Glomerular visceral epithelial cell (primary cell): ENCODE results near the gene ARHGAP36.

Source experiments
- DNase-seq: peaks from one replicate; pipeline ENCODE4 v3.0.0-alpha.2; 2016; ENCODE audit errors: extremely low spot score

Gene ARHGAP36, protein sequence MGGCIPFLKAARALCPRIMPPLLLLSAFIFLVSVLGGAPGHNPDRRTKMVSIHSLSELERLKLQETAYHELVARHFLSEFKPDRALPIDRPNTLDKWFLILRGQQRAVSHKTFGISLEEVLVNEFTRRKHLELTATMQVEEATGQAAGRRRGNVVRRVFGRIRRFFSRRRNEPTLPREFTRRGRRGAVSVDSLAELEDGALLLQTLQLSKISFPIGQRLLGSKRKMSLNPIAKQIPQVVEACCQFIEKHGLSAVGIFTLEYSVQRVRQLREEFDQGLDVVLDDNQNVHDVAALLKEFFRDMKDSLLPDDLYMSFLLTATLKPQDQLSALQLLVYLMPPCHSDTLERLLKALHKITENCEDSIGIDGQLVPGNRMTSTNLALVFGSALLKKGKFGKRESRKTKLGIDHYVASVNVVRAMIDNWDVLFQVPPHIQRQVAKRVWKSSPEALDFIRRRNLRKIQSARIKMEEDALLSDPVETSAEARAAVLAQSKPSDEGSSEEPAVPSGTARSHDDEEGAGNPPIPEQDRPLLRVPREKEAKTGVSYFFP

DNA sequence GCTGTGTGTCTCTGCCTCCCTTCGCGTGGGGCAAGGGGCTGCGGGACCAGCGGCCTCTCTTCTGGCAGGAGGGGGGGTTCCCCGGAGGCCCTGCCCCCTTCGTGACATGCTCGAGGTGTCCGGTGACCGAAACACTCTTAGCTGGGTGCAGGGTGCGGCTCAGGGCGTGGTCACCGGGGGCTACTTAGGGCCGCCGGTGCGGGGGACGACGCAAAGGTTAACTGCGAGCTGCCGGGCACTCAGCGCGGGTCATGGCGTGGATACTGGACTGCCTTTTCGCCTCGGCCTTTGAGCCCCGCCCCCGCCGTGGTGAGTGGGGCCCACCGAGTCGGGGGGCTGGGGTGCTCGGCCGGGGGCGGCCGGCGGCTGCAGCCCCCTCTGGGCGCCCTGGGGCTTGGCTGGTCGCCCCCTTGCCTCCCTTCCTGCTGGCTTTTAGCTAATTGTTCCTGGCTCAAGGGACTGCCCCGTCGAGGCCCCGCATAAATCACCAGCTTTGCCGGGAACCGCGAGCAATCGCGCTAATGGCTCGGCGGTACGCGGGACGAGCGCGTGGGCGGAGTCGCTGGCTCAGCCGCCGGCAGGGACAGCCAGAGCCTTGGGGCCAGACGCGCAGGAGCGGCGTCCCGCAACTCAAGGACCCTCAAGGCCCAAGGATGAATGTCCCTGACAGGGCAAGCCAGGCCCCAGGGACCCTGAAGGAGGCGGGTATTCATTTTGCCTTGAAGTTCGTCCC is at the start of gene ARHGAP36:
ARHGAP36 (plus strand) TSS at position 211 of the 733 bp plus-strand sequence. CDS start 23,320 bp downstream, outside the sequence.
- no peak for DNase-seq

DNA sequence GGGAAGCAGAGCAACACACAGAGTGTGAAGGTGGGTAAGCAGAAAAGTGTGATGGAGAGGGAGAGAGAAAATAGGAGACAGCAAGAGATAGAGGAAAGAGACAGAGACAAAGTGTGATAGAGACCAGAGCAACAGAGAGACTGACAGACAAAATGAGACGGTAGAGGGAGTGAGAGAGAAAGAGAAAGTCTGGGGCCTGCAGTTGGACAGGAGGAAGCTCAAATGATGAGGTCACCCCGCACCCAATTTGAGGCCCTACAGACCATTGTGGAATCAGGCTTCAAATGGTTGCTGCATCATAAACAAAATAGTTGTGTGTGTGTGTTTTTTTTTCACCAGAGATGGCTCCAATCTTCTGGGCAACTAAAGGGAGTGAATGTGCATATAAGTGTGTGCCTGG is 48.0 kb upstream of the ARHGAP36 start:
- DNase-seq = no peak

- DNase-seq = no peak
Observed at GRCh38 chrX:131025336-131025735, 32.8 kb upstream of the ARHGAP36 start.

- DNase-seq = no peak
Observed at GRCh38 chrX:131032354-131033230, 25.6 kb upstream of the ARHGAP36 start.

- DNase-seq = no peak
Observed at GRCh38 chrX:131034063-131034462, 24.1 kb upstream of the ARHGAP36 start.

DNA sequence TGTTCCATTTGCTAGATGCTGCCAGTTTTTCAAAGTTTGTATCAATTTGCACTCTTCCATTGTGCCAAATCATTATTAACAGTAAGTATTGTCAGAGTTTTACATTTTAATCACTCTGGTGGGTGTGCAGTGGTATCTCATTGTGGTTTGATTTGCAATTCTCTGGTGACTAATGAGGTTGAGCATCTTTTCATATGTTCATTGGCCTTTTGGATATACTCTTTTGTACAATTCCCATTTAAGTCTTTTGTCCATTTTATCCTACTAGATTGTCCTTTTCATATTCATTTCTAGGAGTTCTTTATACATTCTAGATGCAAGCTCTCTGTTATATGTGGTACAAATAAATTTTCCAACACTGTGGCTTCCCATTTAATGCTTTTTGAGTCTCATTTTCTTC is 17.4 kb upstream of the ARHGAP36 start:
- DNase-seq = no peak

GRCh38 chrX:131041667-131042066 is 16.5 kb upstream of the ARHGAP36 start:
- DNase-seq = no peak

- no peak for DNase-seq
Observed at GRCh38 chrX:131045726-131046125, 12.4 kb upstream of the ARHGAP36 start.

DNA sequence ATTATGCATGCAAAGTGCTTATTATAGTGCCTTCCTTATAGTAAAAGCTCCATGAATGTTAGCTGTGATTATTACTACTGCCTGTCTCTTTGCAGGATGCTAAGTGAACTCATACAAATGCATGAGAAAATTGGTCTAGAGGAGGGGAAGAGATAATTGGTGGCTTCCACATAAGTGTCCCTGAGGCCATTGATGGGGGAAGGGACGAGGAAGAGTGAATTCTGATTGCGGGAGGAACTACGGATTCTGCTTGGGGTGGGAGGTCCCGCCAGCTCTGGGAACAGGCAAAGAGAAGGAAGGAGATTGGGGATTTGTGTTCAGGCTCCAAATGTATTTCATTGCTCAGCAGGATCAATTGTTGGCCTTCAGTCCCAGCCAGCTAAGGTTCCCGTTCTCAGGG is 11.6 kb upstream of the ARHGAP36 start:
- DNase-seq = no peak

DNA sequence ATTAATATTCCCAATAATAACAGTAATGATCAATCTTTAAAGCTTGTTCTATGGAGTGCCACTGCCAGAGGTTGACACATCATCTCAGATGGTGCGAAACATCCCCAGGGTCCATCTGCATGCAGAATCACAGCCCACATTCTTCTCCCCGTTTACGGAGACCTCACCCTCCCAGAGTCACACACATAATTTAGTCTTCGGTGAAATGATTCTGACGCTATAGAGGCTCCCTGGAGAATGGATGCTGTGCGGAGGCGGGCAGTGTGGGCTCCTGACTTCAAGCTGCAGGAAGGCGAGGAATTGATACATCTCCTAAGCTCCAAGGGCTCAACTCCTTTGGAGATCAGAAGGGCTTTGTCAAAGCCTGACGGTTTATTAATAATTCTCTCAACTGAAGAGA is 11.0 kb upstream of the ARHGAP36 start:
- no peak for DNase-seq

GRCh38 chrX:131053076-131053475 is 5.1 kb upstream of the ARHGAP36 start:
- no peak for DNase-seq

GRCh38 chrX:131054906-131055305 is 3.2 kb upstream of the ARHGAP36 start:
- DNase-seq = no peak

DNA sequence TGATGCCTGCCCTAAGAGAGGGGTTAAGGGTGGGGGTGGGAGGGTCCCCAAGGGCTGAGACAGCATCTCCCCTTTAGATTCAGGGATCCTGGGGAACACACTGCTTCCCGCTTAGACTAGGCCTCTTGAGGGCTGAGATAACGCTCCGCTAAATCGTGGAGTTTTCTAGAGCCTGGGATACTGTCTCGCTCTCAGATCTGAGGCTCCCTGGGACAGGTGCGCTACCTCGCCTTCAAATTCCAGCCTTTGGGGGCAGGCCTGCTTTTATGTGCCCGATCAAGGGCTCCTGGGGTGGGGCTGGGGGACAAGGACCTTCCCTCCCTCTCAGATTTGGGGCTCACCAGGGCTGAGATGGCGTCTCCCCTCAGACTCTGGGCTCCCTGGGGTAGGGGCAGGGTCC is 440 bp upstream of the ARHGAP36 start:
- no peak for DNase-seq

DNA sequence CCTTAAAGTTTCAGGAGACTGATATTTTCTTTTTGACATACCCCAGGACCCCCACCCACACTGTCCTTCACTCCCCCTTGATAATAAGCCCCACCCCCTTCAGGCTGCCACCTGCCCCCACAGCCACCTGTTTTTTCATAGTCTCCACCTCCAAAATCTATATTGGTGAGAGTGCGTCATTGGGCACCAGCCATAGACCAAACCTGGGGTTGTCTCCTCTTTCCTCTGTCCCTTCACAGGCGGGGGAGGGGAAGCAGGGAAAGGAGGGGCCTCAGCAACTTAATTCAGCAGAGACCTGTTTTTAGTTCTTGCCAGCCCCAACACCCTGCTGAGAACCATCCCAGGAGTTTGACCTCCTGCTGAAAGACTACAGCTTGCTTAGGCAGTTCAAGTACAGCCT is 1.1 kb downstream of the ARHGAP36 start:
- no peak for DNase-seq

DNA sequence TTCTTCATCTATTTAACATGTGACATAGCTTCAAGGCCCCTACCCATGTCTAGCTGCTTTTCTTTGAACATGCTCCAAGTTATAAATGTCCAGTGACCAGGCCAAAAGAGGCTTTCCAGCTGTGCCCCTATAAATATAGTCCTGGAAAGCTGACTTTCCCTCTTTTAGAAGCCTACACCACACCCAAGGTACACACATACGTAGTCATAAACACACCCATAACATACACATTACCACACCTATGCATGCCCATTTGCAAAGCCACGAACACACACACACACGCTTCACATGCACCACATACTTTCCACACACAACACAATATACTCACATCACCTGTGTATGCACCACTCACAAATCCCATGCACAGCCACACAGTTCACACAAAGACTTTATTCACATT is 2.0 kb downstream of the ARHGAP36 start:
- DNase-seq = no peak

DNA sequence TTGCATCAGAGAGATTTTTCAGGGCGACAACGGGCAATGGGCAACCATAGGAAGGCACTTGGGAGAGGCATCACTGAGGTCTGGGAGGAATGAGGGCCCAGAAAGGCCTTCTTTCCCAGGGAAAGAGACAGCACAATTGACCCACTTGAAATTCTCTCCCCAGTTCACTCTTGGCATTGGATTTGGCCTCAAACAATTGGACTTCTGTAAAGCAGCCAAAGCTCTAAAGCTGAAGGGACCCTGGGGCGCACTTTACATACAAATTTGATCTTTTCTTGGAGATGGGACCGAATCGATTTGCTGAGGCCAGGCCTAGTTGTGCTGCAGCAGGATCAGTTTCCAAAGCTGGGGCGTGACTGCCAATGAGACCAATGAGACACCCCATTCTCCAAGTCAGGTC is 3.2 kb downstream of the ARHGAP36 start:
- no peak for DNase-seq

DNA sequence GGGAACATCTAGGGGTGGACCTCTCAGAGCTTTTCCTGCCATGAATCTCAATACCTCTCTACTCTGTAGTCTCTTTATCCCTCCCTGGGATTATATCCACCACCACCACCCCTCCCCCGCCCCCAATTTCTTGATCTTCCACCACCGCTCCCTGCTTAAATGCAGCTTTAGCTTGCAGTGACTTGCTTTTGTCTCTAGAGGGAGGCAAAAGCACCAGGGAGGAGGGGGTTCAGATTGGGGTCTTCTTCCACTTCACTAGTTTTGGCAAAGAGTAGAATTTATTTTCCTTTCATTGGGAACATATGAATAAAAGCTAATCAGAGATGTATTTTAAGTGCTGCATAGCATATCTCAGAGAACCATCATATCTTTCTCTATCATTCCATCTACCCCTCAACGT is 5.5 kb downstream of the ARHGAP36 start:
- no peak for DNase-seq

GRCh38 chrX:131066237-131066636 is 8.1 kb downstream of the ARHGAP36 start:
- no peak for DNase-seq

DNA sequence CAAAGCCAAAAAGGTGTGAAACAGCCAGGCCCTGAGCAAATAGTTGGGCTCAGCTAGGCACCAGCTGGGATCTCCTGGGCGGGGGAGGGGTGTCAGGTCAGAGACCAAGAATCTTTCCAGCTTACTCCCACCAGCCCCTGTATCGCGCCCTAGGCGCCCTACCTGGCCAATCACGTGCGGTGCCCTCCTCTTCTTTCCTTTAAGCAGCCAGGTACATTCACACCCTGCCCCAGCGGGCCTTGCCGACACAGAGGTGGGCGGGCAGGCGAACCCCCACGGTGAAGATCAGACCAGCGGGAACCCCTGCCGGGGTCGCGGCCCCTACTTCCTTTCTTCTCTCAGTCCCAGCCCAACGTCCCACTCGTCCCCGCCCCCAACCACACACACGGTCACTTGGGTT is 9.1 kb downstream of the ARHGAP36 start:
- no peak for DNase-seq

DNA sequence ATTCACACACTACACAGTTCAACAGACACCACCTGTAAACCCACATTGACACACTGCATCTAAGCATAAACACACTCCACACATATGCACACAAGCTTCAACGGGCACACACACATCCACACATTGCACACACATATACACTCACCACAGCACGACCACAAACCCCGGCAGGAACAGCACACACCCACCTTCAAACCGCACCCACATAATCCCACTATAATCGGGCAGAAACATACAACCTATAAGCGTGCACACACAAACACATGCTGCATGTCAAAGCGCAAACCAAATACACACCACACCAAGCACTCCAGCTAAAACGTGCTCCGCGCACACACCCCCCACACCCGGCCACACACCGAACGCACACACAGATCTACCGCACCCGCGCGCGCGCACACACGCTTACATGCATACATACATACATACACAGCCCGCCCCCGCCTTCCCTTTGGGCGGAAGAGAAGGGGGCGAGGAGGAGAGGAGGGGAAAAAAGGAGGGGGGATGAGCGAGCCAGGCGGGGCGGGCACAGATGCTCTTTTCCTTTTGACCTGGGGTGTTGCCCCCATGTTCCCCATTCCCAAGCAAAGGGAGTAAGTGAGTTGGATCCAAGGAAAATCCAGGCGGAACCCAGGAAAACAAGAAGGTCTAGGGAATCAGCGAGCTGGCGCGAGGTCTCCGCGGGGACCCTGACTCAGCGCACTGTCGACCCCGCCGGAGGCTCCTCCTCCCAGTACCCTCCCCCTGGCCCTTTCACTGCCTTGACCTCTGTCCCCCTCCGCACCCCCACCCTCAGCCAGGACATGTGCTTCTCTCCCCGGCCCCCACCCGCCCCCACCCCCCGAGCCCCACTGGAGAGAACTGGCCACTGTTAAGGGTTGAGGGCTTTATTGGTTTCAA is 9.9 kb downstream of the ARHGAP36 start:
- DNase-seq = no peak
